ENCODE data around the gene ESYT2. TPM values are rescaled to one million over a fixed set of nuclear protein-coding genes. Genes with fewer than 3 reads are reported as not detected.
"Not testable (repeated sequence)": the region's sequence is repeated elsewhere in the genome, so short reads cannot be mapped to it uniquely, and the experiment has no call there.

Gene ESYT2
- total RNA-seq, 3 donors from 2014 or later: 48.7 to 59.7 (median 57.1) TPM

- H3K4me1 Mint-ChIP-seq (ENCODE audit: low read depth): no peaks in the 10 kb centered on the region
- H3K36me3 Mint-ChIP-seq (ENCODE audit: insufficient read depth): peaks cover 1% of the 10 kb centered on the region
- H3K4me3 Mint-ChIP-seq: no peak overlapping the region
- H3K27me3 Mint-ChIP-seq (ENCODE audit: low read depth): no peaks in the 10 kb centered on the region
- ATAC-seq (no peak), DNase-seq (no peak)
- H3K9me3 Mint-ChIP-seq: peaks cover 9% of the 10 kb centered on the region
Observed at GRCh38 chr7:158723714-158724385, 105.5 kb downstream of the ESYT2 start.

- DNase-seq (no peak), ATAC-seq (no peak)
- no peak overlapping the region for H3K4me3 Mint-ChIP-seq
- H3K9me3 Mint-ChIP-seq: peaks cover 9% of the 10 kb centered on the region
- no peaks in the 10 kb centered on the region for H3K4me1 Mint-ChIP-seq (ENCODE audit: low read depth)
- H3K27me3 Mint-ChIP-seq (ENCODE audit: low read depth): no peaks in the 10 kb centered on the region
- H3K36me3 Mint-ChIP-seq (ENCODE audit: insufficient read depth): no peaks in the 10 kb centered on the region
Observed at GRCh38 chr7:158723266-158723665, 106.0 kb downstream of the ESYT2 start.

GRCh38 chr7:158722574-158723237, 106.6 kb downstream of the ESYT2 start:
- Mint-ChIP-seq H3K4me1 (ENCODE audit: low read depth) (no peaks in the 10 kb centered on the region), H3K27me3 (ENCODE audit: low read depth) (peaks cover 2% of the 10 kb centered on the region), H3K9me3 (peaks cover 9% of the 10 kb centered on the region), H3K4me3 (no peak overlapping the region), H3K36me3 (ENCODE audit: insufficient read depth) (no peaks in the 10 kb centered on the region)
- ATAC-seq (no peak), DNase-seq (no peak)

- Mint-ChIP-seq H3K27me3 (ENCODE audit: low read depth) (peaks cover 2% of the 10 kb centered on the region), H3K4me3 (no peak overlapping the region), H3K9me3 (peaks cover 4% of the 10 kb centered on the region), H3K36me3 (ENCODE audit: insufficient read depth) (no peaks in the 10 kb centered on the region), H3K4me1 (ENCODE audit: low read depth) (no peaks in the 10 kb centered on the region)
- ATAC-seq: no peak
- no peak for DNase-seq
Observed at GRCh38 chr7:158720112-158720511, 109.2 kb downstream of the ESYT2 start.

- no peaks in the 10 kb centered on the region for H3K36me3 Mint-ChIP-seq (ENCODE audit: insufficient read depth)
- ATAC-seq: no peak
- no peaks in the 10 kb centered on the region for H3K9me3 Mint-ChIP-seq
- H3K4me3 Mint-ChIP-seq: no peak overlapping the region
- H3K4me1 Mint-ChIP-seq (ENCODE audit: low read depth): peaks cover 4% of the 10 kb centered on the region
- DNase-seq: no peak
- peaks cover 2% of the 10 kb centered on the region for H3K27me3 Mint-ChIP-seq (ENCODE audit: low read depth)
Observed at GRCh38 chr7:158716802-158717201, 112.5 kb downstream of the ESYT2 start.

GRCh38 chr7:158710651-158711102, 118.6 kb downstream of the ESYT2 start:
- peak in 1 of 2 donors; percentile 41 for ATAC-seq
- Mint-ChIP-seq H3K9me3 (no peaks in the 10 kb centered on the region), H3K27me3 (ENCODE audit: low read depth) (no peaks in the 10 kb centered on the region), H3K36me3 (ENCODE audit: insufficient read depth) (no peaks in the 10 kb centered on the region), H3K4me1 (ENCODE audit: low read depth) (peaks cover 14% of the 10 kb centered on the region), H3K4me3 (no peak overlapping the region)
- DNase-seq: no peak

GRCh38 chr7:158707610-158708009, 121.7 kb downstream of the ESYT2 start:
- no peaks in the 10 kb centered on the region for H3K9me3 Mint-ChIP-seq

GRCh38 chr7:158706710-158707590, 122.4 kb downstream of the ESYT2 start:
- DNase-seq (no peak), ATAC-seq (no peak)
- Mint-ChIP-seq H3K4me3 (peak overlapping the region; percentile 73), H3K9me3 (no peaks in the 10 kb centered on the region), H3K27me3 (ENCODE audit: low read depth) (no peaks in the 10 kb centered on the region), H3K4me1 (ENCODE audit: low read depth) (peaks cover 23% of the 10 kb centered on the region), H3K36me3 (ENCODE audit: insufficient read depth) (no peaks in the 10 kb centered on the region)

More at GRCh38 chr7:158707610-158708009, 121.7 kb downstream of the ESYT2 start:
- ATAC-seq: no peak
- Mint-ChIP-seq H3K4me1 (ENCODE audit: low read depth) (peaks cover 27% of the 10 kb centered on the region), H3K27me3 (ENCODE audit: low read depth) (no peaks in the 10 kb centered on the region), H3K36me3 (ENCODE audit: insufficient read depth) (no peaks in the 10 kb centered on the region), H3K4me3 (no peak overlapping the region)
- no peak for DNase-seq

GRCh38 chr7:158706273-158706704, 123.0 kb downstream of the ESYT2 start:
- Mint-ChIP-seq H3K9me3 (no peaks in the 10 kb centered on the region), H3K27me3 (ENCODE audit: low read depth) (no peaks in the 10 kb centered on the region), H3K4me3 (peak overlapping the region; percentile 73), H3K4me1 (ENCODE audit: low read depth) (peaks cover 23% of the 10 kb centered on the region), H3K36me3 (ENCODE audit: insufficient read depth) (peaks cover under 1% of the 10 kb centered on the region)
- DNase-seq (no peak), ATAC-seq (no peak)

GRCh38 chr7:158705234-158705850, 124.0 kb downstream of the ESYT2 start:
- ATAC-seq (no peak), DNase-seq (no peak)
- H3K36me3 Mint-ChIP-seq (ENCODE audit: insufficient read depth): peaks cover 1% of the 10 kb centered on the region
- no peaks in the 10 kb centered on the region for H3K9me3 Mint-ChIP-seq
- peak overlapping the region; percentile 84 for H3K4me3 Mint-ChIP-seq
- H3K4me1 Mint-ChIP-seq (ENCODE audit: low read depth): peaks cover 21% of the 10 kb centered on the region
- H3K27me3 Mint-ChIP-seq (ENCODE audit: low read depth): no peaks in the 10 kb centered on the region

- Mint-ChIP-seq H3K27me3 (ENCODE audit: low read depth) (no peaks in the 10 kb centered on the region), H3K36me3 (ENCODE audit: insufficient read depth) (peaks cover 1% of the 10 kb centered on the region), H3K4me3 (peak within 1 kb of the TSS; percentile 84), H3K9me3 (no peaks in the 10 kb centered on the region), H3K4me1 (ENCODE audit: low read depth) (peaks cover 21% of the 10 kb centered on the region)
- ATAC-seq (peak; percentile 98), DNase-seq (peak; percentile 98)
Observed at GRCh38 chr7:158704524-158705233, 124.6 kb downstream of the ESYT2 start, which contains the start of gene NCAPG2. NCAPG2 (minus strand) TSS chr7:158704804; CDS start chr7:158701899, 2,905 bp downstream.

- Mint-ChIP-seq H3K4me1 (ENCODE audit: low read depth) (peaks cover 21% of the 10 kb centered on the region), H3K4me3 (peak overlapping the region; percentile 84)
- not testable (repeated sequence) for H3K9me3 Mint-ChIP-seq; ATAC-seq; H3K36me3 Mint-ChIP-seq (ENCODE audit: insufficient read depth); DNase-seq; H3K27me3 Mint-ChIP-seq (ENCODE audit: low read depth)
Observed at GRCh38 chr7:158703679-158704523, 125.4 kb downstream of the ESYT2 start.

GRCh38 chr7:158702944-158703343, 126.4 kb downstream of the ESYT2 start:
- peaks cover 4% of the 10 kb centered on the region for H3K36me3 Mint-ChIP-seq (ENCODE audit: insufficient read depth)
- ATAC-seq: no peak
- DNase-seq: no peak
- no peaks in the 10 kb centered on the region for H3K27me3 Mint-ChIP-seq (ENCODE audit: low read depth)
- H3K4me1 Mint-ChIP-seq (ENCODE audit: low read depth): peaks cover 21% of the 10 kb centered on the region
- H3K9me3 Mint-ChIP-seq: no peaks in the 10 kb centered on the region
- peak overlapping the region; percentile 72 for H3K4me3 Mint-ChIP-seq
